Activated T-cell treated with anti-CD3 and anti-CD28 coated beads for 1 hour (primary cell): Measurements from ENCODE around the gene SERPINA6.
"Not testable (repeated sequence)": the region's sequence is repeated elsewhere in the genome, so short reads cannot be mapped to it uniquely, and the experiment has no call there.

ENCODE experiments used
- DNase-seq: peaks from one replicate; pipeline ENCODE4 v3.0.0-alpha.2; 2020; ENCODE audit warnings: low read depth

Gene SERPINA6, protein sequence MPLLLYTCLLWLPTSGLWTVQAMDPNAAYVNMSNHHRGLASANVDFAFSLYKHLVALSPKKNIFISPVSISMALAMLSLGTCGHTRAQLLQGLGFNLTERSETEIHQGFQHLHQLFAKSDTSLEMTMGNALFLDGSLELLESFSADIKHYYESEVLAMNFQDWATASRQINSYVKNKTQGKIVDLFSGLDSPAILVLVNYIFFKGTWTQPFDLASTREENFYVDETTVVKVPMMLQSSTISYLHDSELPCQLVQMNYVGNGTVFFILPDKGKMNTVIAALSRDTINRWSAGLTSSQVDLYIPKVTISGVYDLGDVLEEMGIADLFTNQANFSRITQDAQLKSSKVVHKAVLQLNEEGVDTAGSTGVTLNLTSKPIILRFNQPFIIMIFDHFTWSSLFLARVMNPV

GRCh38 chr14:94322648-94323570, at the start of gene SERPINA6:
Gene SERPINA6, minus strand, starts transcription at chr14:94323336. Its CDS starts 8,688 bp downstream, at chr14:94314648.
- DNase-seq = no peak

GRCh38 chr14:94372021-94372605, 49.0 kb upstream of the SERPINA6 start:
- DNase-seq = no peak

DNA sequence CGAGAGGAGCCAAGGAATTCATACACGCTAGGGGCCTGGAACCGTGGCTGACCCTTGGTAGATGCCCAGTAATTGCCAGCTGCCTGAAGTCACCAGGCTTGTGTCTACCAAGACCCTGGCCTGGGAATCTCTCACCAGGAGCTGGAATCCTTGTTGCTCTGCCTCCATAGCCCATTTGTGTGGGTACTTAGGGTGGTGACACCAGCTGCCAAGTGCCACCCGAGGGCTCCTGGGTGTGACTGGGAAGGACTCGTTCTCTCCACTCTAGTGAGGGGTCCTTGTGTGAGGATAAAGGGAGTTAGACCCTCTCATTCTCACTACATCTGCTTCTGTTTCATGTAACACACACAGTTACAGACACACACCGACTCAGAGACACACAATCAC, 47.4 kb upstream of the SERPINA6 start:
- no peak for DNase-seq

- not testable (repeated sequence) for DNase-seq
These were observed 46.8 kb upstream of the SERPINA6 start for GRCh38 chr14:94369766-94370523.

DNA sequence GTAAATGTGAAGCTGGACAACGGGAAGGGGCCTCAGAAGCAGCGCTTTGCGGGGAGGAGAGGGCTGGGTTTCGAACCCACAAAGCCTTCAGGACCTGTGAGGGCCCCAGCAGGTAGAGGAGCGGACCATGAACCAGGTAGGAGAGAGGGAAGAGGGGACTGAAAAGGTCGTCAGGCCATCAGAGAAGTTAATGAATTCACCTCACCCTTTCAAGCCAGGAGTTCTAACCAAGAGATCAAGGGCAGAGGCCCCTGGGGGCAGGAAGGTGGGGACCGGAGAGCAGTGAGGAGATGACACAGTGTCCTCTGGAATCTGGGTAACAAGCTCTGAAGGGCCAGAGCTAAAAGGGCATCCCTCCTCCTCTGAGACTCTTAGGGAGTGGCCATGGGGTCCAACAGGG, 45.8 kb upstream of the SERPINA6 start:
- no peak for DNase-seq

DNA sequence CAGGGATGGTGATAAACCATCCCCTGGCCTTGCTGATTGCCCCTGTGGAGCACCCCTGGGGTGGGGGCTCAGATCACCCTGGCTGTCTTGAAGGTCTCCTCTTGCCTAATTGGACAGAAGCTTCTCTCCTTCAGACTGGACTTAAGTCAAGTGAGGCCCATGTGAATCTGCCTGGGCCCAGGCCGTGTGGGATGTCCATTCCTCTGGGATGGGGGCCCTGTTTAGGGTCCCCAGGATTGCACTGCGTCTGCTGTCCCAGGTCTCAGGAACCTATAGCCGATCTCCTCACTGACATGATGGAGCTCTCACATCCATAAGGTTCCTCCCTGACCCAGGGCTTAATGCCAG, 45.1 kb upstream of the SERPINA6 start:
- DNase-seq = no peak

DNA sequence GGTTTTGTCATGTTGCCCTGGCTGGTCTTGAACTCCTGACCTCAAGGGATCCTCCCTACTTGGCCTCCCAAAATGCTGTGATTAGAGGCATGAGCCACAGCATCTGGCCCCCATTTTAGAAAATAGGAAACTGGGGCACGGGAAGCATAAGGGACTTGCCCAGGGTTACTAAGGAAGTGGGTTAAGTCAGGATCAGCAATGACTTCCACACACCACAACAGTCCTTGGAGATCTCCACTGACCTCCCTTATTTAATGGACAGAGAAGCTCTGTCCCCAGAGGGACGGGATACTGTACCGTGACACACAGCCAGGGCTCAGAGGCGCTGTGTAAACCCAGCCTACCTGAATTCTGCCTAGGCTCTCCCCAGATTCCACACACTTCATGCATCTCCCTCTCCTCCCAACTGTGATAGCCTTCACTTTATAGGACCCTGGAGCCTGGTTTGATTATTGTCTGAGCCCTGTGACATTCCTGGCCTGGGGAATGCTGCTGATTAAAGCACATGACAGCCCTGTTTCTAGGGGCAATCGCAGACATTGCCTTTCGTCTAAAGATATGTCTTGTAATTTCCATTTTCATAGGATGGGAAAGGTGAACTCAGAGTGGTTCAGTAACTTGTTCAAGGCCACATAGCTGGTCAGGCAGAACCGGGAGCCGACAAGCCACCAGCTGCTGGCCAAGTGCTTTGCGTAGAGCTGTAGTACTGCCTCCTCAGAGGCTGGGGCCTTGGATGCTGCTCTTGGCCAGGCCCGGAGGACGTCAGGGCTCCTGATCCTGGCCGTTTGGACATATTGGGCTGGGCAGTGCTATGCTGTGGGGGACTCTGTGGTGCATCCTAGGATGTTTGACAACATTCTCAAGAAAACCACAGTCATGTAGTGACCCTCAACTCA, 44.5 kb upstream of the SERPINA6 start:
- no peak for DNase-seq

DNA sequence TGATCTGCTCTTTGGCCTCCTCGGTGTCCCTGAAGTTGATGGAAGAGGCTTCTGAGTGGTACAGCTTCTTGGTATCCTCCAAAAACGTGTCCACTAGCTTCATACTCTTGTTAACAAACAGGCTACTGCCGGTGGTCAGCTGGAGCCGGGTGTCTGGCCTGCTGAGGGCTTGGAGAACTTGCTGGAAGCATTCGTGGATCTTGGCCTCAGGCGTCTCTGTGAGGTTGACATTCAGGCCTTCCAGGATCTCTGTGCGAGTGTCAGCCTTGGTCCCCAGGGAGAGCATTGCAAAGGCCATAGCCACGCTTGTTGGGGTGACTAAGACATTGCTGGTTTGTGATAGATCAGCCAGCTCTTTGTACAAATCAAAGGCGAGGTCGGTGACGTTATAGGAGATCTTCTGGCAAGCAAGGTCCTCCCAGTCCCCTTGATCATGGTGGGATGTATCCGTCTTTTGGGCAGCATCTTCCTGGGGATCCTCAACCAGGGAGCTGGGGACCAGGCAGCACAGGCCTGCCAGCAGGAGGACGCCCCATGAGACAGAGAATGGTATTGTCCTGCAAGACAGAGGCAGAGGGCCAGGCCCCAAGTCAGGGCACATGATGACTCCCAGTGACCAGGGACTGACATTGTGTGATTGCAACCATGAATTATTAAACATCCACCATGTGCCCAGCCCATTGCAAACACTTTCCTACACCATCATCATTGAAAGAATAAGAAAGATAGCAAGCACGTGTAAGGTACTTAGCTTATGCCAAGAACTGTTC, 43.2 kb upstream of the SERPINA6 start, which contains the start of gene SERPINA2:
TSS of gene SERPINA2 (minus strand) at position 553 of the 770 bp plus-strand sequence.
- no peak for DNase-seq

DNA sequence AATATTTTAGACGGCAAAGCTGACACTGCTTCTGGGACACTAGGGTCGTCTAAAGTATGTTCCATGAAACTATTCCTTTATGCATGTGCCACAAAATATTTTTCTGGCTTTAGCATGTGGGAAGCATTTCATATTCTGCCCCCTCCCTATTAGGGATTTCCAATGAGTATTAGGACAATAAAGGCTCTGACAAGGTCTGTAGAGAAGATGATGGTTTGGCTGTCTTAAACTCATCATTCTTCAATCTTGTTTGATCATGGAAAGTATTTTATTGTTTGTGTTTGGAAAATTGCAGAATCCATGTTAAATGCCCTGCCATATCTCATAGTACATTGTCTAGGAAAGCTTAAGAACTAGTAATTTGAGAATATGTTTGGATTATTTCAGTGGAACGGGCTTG, 42.5 kb upstream of the SERPINA6 start:
- DNase-seq = no peak

DNA sequence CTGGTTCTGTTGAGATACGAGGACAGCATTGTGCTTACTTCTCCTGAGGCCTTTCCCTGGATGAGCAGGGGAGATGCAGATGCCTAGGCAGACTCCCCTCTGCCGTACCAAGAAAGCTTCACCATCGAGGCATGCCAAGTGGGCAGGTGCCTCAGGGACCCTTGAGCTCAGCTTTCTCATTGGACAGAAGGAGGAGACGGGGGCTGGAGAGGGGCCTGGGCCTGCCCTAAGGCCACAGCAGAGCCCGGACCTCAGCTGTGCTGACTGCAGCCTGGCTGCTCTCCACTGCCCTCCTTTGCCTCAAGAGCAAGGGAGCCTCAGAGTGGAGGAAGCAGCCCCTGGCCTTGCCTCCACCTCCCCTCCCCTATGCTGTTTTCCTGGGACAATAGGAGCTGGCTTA, 41.8 kb upstream of the SERPINA6 start:
- no peak for DNase-seq

GRCh38 chr14:94364037-94364436, 40.9 kb upstream of the SERPINA6 start:
- DNase-seq = no peak

- DNase-seq = no peak
These were observed 40.1 kb upstream of the SERPINA6 start for GRCh38 chr14:94363151-94363624.

DNA sequence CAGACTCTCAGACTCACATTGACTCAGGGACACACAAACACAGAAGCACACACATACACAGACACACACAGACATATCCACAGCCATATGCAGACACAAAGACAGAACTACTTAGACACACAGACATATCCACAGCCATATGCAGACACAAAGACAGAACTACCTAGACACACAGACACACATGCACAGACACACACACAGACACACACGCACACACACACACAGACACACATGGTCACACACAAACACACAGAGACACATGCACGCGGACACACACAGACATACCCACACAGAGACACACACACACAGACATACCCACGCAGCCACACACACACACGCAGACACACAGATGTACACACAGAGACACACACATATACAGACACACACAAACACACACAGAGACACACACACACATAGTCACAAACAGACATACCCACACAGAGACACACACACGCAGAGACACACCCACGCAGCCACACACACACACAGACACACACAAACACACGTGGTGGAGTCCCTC, 39.5 kb upstream of the SERPINA6 start:
- no peak for DNase-seq

DNA sequence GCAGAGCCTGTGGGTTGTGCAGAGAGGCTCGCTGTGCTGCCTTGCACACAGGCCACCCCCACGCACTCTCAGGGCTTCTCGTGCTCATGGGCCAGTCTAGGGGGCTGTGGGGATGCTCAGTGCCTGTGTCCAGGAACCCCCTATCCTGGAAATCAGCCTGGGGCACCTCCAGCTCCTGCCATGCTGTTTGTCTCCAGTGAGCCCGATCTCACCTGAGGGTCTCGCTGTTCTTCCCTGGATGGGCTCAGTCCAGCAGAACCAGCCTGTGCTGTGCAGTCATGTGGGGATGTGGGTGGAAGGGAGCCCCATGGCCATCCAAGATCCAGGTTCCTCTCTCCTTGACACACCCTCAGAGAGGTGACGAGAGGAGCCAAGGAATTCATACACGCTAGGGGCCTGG, 38.5 kb upstream of the SERPINA6 start:
- DNase-seq = no peak

DNA sequence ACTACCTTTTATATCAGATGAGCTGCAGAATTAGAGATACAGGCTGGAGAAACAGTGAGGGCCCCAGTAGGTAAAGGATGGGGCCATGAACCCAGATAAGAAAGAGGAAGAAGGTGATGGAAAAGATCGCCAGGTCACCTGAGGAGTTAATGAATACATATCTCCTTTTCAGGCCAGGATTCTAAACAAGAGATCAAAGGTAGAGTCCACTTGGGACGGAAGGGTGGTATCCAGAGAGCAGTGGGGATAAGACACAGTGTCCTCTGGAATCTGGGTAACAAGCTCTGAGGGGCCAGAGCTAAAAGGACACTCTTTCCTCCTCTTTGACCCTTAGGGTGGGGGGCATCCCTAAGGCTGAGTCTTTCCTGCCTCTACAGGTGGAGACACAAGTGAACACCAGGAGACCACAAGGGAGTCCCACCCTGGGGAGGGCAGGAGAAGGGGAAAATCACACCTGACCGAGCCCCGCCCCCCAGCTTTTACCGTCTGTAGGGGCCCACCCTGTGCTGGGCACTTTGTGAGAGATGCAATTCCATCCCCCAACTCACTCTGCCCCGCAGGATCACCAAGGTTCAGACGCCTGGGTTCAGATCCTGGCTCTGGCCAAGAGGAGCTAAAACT, 37.9 kb upstream of the SERPINA6 start:
- DNase-seq = no peak

- DNase-seq = no peak
These were observed 34.0 kb upstream of the SERPINA6 start for GRCh38 chr14:94357166-94357565.

GRCh38 chr14:94356379-94357056, 33.4 kb upstream of the SERPINA6 start:
- DNase-seq = no peak

- DNase-seq = no peak
These were observed 32.2 kb upstream of the SERPINA6 start for GRCh38 chr14:94355191-94355794.
